Stimulated activated CD4-positive, alpha-beta T cell treated with anti-CD3 and anti-CD28 coated beads, Interleukin-12 subunit alpha, Interleukin-12 subunit beta, amount 100 ng/mL, for 4 hours (primary cell): ENCODE measurements around the gene TENM4.

Experiments used
- DNase-seq: peaks from one replicate; pipeline ENCODE4 v3.0.0-alpha.2; 2020

TENM4 gene

DNA sequence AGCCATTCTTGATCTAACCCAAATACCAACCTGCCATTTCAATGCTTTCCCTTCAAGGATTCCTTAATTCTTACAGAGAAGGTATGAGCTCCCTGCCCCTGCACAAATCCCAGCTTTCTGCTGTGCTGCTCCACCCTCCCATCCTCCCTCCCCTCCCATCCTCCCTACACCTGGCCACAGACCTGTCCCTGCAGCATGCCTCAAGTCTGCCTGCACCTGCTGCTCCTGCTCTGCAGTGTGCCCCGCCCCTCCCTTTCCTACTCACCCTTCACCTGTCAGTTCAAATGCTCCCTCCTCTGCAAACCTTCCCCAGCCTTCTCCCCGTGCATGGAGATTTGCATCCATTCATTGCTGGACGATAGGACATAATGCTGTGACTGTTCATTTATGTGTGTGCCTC, 726.3 kb downstream of the TENM4 start:
- no peak for DNase-seq

DNA sequence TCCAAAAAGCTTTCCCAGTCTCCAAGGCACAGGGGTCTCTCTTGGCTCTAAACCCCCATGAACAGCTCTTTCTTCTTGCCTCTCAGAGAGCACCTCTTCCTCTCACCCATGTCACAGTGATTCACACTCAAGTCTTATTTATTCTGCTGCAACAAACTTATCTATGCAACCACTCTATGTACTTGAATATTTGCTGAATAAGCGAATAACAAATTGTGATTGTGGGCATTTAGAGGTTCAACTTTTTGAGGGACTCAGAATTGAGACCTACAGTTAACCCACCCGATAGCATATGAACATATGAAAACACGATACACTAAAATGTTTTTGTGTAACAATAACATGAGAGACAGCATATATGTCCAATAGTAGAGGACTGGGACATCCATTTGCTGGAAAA, 729.1 kb downstream of the TENM4 start:
- DNase-seq = no peak

DNA sequence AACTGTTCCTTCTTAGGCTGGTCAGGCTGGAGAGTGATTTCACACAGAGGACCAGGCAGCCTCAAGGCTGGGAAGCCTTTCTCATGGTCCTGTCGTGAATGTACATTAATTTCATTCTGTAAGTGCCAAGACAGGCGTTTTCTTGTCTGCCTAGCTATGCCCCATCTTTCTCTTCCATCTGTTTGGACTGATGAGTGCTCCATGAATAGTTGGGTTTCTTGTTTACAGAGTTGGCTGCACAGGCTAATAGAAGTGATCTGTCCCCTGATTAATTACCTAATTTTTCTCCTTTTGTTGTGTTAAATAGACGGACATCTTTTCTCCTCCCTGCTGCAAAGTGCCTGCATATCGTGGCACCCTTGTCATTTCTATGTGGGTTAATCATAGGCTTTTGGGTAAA, 730.4 kb downstream of the TENM4 start:
- DNase-seq = no peak

DNA sequence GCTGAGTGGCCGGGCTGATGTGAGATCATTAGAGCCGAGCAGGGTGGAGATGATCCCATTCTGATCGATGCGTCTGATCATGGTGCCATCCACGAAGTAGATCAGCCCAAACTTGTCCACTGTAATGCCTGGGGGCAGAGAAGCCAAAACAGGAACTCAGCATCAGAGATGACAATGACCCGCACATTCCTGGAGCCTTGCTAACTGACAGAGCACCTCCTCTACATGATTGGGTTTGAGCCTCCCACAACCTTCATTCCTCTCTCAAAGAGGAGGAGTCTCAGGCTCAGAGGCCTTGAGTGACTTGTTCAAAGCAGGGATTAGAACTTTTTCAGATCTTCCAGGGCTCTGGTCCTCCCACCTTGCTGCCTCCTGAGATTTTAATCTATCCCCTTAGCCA, 732.4 kb downstream of the TENM4 start:
- DNase-seq = no peak

DNA sequence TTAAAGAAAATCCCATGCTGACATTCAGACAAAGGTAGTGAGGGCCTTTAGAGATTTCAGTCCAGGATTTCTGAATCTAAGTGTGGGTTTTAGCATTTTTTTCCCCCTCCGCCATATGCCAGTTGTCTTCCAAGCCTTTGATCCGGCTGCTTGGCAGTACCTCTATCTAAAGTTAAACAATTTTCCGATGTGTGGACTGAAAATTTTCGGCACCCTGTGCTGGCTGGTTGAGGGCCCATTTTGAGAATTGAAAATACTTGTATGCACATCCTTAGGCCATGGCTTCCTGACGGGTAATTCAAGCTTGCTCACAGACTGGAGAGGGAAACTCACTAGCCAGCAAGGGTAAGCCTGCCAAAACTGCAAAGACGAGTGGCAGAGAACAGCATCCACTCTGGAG, 734.3 kb downstream of the TENM4 start:
- no peak for DNase-seq

DNA sequence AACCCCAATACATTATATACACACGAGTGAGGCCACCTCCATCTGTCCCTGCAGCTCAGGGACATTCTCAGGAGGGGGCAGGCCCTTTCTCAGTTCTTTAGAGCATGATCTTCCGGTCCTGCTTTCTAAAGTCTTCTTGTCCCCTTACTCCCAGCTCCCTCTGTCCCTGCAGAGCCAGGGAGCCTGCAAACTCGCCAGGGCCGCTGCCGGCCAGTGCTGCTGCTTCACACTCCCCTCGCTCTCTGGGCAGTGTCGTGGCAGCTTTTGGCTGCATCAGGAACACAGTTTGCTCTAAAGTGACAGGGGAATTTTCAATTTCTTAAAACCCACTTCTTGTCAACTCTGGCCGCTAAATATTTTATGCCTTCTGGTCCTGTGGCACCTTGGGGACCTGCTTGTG, 736.0 kb downstream of the TENM4 start:
- no peak for DNase-seq

DNA sequence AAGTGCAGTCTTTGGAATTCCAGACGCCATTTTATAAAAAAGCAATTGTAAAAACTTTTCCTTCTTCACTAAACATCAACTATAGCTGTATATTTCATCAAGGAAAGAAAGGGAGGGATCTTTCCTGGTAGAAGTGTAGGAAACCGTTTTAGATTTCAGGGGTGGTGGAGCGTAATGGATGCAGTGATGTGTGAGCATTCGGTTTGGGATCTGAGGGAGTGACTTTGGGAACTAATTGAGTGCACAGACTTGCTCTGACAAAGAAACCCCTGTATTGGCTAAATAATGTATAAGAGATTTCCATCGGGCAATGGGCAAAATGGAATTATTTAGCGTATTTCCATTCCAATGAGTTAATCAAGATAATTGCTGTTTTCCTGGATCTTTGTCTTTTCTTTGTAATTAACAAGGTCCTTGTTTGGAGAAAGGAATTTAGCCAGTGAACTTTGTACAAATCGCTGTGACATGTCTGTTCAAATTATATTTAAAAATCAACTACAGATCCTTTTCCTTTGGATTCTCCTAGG, 741.2 kb downstream of the TENM4 start:
- DNase-seq = no peak

DNA sequence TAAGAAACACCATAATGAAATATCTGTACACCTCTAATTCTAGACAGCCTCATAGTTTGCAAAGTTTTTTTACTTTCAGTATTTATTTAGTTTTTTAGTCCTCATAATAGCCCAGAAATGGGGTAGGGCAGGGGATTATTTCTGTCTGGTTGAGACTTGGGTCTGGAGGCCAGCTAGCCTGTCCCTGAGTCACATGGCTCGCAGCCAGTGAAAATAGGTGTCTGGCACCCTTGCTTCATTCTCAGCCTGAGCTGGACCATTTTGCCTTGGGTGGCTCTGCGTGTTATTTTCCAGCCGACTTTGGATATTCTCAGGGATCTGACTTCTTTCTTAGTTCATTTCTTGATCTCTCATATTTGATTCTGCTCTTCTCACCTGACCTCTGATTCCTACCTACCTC, 742.2 kb downstream of the TENM4 start:
- DNase-seq = no peak

DNA sequence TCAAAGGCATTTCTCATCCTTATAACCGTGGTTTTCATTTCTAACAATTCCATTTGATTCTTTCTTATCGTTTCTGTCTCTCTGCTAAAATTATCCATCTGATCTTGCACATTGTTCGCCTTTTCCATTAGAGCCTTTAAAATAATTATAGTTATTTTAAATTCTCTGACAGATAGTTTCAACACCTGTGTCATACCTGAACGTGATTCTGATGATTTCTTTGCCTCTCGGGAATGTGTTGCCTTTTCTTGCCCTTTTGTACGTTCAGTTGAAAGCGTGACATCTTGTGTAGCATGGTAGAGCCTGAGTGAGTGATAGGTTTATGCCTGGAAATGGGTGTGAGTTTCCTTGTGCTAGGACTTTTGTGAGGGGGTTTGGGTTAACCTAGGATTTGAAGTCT, 744.7 kb downstream of the TENM4 start:
- DNase-seq = no peak

DNA sequence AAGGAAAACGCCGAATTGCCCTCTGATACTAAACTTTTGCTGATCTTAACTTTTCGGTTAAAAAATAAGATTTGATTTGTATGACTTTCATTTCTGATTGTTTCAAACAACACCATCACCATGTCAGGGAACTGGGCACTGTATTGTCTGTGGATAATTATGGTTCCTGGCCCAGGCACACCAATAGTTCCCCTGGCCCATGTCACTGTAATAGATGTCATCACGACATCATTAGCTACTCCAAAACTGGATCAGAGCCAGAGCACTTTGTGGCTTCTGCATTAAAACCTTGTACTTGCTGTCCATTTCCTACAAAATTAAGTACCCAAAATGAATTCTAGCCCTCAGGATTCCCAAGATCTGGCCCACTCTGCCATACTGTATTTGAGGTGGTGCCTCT, 746.7 kb downstream of the TENM4 start:
- no peak for DNase-seq

DNA sequence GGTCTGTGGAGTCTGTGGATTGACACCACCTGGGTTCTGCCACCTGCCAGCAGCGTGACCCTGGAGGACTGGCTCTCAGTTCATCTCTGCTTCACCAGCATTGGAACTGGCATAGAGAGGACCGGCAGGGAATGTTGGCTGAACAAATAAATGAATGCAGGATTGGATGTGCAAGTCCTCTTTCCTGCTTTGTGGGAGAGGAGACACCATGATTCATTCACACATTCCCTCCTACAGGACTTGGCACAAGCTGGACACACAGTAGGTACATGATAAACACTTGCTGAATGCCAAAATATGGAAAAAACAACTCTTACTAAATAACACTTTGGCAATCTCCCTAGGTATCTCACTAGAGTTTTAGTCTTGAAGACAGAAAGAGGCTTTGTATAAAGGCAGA, 749.6 kb downstream of the TENM4 start:
- no peak for DNase-seq

DNA sequence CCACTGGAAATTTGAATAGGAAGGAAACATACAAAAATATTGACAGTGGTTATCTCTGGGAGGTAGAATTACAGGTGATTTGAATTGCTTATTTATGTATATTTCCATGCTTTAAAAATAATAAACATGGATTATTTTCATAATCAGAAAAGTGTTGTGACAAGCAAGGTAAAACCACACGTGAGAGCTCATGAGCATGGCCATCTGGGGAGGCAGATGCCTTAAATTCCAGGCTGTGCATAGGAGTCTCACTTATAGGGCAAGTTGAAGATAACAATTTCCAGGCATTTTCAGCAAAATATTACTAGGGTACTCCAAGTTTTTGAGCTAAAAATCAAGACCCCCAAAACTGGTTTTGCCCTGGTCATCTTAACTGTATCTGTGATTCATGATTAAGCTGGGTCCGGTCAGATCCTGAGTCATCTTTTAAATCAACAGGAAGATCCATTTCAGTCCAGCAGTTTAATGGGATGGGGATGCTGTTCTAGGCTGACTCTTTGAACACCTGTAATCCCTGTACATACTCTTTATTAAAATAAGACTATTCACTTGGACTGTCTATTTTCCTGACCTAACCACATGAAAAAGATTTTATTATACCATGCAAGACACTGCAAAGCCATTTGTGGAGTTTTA, 750.4 kb downstream of the TENM4 start:
- DNase-seq = no peak

DNA sequence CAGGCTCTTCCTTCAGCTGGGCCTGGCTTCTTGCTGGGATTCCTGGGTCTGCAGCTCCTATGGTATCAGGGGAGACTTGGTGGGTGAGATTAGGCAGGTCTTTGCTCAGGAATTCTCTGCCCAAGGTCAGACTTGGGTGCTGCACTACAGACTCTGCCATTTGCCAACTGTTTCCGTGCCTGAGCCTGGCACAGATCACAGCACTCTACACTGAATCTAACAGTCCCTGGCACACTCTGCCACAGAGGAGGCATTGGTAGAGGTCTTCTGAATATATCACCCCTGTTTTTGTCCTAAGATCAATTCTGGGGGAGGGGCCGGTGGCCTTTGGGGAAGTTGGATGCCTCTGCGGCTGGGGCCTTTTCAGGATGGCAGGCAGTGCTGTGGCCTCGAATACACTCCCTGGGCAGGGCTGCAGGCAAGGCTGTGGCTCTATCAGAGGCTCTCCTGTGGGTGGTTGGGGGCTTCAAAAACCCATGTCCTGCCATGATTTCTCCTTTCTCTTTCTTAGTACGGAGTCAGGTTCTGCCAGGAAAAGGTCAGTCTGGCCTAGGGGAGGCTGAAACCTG, 751.2 kb downstream of the TENM4 start:
- DNase-seq = no peak

DNA sequence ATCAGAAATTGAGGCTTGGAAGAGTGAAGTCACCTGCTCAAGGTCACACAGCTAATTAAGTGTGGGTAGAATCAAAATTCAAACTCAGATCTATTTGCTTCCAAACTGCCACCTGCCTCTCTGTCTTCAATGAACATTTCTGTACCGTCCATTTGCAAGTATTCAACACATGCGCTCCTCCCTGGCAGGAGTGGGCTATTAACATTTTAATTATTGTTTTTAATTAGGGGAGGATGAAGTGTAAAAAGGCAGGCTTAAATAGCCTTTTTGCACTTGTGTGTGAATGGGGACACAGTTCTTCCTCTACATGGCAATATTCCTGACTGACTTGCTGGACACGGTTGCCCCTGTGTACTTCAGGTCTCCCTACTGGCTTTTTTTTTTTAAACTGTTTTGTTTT, 751.7 kb downstream of the TENM4 start:
- DNase-seq = no peak

DNA sequence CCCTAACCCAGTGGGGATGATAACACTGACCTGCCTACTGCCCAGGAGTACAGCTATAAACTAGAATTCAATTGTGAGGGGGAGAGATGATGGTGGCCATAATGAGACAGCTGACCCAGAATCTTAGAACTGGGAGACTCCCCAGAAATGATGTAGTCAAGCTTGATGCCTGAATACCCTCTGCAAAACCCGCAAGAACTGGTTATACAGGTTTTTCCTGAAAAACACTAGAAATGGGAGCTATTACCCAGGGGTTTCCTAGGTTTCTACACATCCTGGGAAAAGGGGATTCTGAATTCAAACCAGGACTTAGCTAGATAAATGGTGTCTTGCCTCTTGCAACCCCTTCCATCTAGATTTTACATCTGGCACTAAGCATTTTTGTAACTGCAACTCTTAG, 752.4 kb downstream of the TENM4 start:
- no peak for DNase-seq

DNA sequence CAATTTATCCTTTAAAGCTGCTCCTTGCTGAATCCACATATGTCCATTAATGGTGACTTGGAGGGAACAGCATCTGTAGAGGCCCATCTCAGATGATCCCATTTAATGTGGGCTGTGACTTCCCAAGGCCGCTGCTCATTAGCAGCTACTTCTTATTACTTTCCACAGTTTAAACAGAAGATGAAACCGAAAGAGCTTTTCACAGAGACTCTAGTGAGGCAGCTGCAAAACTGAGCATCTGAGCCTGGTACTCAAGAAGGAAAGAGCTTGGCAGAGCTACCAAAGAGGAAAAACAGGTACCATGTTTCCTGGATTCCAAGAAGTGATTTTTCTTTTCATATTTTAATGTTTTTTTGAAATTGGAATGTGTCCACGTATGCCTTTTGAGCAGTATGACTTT, 755.7 kb downstream of the TENM4 start:
- no peak for DNase-seq

DNA sequence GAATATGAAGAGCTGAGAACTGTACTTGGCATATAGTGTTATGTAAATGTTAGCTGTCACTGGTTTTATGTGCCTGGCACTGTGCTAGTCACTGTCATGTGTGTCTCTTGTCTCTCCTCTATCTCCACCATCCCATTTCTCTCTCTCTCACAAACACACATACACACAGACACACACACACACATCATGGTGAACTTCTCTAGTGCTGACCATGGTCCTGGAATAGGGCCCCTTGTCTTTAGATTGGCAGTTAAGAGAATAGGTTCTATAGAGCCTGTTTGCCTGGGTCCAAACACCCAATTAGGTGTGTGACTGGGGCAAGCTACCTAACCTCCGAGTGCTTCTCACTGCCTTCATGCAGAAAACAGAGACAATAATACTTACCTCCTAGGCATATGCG, 756.5 kb downstream of the TENM4 start:
- no peak for DNase-seq

DNA sequence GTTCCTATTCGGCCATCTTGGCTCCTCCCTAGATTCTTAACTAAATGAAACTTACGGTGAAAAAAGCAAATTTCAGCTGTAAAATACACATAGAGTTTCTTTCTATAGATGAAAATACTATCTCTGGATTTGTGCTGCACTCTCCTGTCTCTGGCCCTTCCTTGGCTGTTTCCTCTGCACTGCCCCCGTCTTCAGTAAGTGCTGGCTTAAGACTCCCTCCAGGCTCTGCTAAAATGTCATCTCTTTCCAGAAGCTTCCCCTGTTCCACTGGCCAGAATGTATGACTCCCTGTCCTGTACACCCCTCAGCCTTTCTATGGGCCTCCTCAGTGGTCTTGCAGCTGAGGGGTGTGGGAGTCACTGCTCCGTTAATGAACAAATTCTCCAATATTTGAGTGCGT, 757.1 kb downstream of the TENM4 start:
- no peak for DNase-seq

DNA sequence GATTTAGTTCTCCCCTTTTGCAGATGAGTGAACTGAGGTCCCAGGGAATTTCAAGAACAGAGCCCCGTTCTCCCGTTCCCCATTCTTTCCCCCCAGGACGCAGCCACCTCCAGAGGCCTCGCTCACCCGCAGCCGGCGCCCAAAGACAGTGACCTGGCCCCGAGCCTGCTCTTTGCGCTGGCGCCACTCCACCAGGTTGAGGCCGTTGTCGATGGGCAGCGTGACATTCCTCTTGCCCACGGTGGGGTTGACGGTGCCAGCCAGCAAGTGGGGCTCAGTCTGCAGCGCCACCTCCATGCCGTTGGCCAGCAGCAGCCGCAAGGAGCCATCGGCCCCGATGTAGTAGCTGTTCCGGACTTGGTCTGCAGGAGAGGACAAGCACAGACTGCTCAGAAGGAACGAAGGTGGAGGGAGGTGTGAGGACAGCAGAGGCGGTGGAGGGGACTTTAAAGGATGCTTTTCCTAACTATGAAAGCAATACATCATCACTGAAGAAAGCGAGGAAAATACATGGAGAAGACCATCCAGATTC, 764.7 kb downstream of the TENM4 start:
- no peak for DNase-seq

DNA sequence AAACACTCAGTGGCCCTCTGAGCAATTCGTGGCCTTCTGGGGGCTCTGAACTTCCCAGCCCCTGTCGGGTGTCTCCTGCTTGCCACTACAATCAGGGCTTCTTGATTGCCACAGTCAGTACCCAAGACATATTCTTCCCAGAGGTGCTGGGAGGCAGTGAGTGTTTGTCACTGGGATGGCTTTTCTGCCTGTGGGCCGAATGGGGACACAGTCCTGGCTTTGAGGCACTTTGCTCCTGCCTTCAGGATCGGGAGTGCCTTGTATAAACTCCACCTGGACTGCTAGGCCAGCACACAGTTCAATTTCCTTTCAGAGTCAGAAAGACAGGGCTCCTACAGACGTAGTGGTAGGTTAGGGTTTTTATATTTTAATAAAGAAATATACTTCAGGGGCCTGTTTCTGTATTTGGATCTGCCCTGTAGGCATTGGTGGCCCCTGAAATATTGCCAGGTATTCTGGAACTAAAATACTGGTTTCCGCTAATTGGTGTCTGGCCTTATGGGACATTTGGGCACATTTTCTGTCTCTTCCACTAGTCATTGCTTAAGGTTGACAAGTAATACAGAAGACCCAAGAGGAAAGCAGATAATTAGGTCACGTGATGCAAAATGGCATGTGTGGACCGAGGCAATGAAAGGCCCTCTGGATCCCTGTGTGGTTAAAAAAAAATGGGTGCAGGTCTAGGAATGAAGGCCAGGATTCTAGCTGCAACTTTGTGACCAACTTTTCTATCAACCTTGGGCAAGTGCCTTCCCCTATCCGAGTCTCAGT, 767.8 kb downstream of the TENM4 start:
- no peak for DNase-seq

DNA sequence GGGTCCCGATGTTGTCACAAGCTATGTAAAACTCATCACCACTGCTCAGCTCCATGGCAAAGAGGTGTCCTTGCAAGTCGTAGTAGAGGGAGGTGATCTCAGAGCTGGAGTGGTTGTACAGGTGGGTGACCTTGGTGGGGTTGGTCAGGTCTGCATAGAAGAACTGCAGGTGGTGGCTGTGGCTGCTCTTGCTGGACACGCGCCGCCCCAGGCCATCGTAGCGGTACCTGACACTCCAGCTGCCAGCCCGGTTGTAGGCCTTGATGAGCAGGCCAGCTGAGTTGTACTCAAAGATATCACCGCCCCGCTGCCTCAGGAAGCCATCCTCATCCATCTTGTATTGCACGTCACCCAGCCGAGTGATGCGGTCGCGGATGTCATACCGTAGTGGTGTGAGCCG, 771.6 kb downstream of the TENM4 start:
- no peak for DNase-seq

DNA sequence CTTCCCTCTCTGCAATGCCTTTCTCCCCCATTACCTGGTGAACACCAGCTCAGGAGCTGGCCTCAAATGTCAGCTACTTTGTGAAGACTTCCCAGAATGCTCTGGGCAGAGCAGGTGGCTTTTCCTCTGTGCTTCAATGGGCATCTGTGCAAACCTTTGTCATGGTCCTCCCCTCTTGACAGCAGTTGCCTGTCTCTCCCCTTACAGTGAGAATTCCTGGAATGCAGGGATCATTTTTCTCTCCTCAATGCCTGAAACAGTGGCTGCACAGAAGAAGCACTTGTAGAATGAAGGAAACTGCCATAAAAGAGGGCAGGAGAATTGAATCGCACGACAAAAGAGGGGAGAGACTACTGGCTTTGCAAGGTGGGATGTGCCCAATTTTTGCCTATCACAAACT, 773.4 kb downstream of the TENM4 start:
- no peak for DNase-seq

DNA sequence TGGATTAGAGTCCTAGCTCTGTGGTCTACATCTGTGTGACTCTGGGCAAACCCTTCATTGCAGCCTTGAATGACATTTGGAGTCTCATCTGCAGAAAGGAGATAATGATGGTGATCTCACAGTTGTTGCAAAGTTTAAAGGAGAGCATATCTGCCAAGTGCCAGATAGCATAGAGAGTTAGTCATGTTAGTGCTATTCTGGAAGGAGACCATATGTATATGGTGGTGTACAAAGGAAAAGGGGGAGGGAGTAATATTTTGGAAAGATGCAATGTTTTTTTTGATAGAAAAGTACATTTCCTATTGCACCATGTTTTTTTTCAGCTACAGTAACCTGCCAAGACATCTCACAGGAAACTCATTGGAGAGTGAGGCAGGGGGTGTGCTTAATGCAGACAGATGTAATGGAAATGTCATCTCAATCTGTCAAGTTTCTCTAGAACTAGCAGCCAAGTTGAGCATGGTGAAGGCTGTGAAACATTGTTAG, 774.1 kb downstream of the TENM4 start:
- DNase-seq = no peak

DNA sequence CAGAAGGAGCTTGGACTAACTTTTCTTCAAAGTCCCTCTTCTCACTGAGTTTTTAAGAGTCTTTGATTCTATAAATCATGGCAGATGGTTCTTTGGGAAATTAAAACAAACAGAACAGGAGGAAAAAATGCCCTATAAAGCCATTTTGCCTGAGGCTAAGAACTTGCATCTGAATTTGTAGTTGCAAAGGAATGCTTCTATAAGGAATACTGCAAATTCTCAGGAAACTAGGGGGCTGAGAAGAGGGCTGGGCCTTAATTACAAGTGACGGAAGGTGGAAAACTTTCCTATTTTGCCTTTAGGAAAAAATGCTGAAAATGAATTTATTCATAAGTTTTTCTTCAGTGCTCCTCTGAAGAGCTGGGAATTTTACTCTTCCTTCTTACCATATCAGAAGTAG, 776.2 kb downstream of the TENM4 start:
- DNase-seq = no peak
